CD4-positive, alpha-beta T cell treated with Interleukin-6 at 100 ng/mL for 8 hours (primary cell): ENCODE results near the gene REXO1.

Source experiments
- DNase-seq: peaks from one replicate; pipeline ENCODE4 v3.0.0-alpha.2; 2020; ENCODE audit warnings: mixed read lengths, low spot score

Gene REXO1

DNA sequence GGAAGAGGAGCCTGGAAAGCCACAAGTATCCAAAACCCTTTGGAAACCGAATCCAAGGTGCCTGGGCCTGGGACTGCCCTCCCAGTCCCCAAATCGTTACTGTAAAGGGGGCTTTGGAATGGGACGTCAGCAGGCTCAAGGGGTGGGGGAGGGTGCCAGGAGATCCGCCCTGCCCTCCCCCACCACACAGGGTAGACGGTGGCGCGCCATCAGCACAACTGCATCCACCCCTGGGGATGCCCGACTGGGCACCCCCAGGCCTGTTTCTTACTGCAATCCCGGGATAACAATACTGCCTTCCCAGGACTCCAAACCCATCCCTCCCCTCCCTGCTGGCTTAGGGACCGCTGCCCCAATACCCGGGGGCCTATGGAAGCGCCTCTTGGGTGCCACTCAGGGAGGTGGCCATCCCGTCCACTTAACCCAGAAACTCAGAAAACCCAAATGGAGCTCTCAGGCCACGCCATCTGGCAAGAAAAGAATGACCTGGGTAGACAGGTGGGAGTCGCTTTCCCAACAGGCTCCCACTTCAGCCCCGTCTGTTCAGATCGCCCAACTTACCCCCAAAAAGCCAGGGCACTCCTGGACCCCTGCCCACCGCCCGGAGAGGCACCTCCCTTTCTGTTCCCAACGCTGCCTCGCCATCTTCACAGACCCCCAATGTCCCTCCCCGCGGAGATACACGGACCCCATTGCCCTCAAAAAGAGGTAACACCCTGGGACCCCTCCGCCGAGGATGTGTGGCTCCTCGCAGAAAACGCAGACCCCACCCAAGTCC is 12.7 kb upstream of the REXO1 start:
- DNase-seq, result no peak

DNA sequence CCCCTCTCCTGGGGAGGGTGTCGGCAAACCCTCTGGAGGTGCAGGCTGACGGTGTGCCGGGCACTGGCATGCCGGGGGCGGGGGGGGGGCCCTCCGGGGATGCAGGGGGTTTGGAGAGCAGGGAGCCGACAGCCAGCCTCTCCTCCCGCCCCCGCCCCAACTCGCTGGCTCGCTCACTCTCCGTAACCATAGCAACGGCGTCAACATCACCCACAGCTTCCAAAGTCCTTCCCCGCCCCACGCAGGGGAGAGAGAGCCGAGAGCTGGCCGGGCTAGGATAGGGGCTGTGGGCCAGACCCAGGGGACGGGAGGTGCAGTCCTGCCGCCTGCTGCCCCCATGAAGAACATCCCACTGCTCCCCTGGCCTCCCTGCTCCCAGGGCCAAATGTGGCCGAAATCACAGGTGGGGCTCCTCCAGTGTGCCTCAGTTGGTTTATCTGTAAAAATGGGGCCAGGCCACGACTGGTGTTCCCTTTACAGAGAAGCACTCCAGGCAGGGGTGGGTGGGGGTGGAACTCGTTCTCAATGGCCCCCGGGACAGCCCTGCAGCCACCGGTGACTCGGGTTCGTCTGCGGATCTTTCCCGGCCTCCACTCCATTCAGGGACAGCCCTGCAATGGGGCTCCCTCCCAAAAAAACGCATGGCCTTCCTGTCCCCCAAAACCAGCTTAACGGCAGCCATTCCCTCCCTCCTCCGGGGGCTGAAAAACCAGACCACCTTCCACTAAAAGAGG is 11.9 kb upstream of the REXO1 start:
- peak; percentile 63 for DNase-seq

DNA sequence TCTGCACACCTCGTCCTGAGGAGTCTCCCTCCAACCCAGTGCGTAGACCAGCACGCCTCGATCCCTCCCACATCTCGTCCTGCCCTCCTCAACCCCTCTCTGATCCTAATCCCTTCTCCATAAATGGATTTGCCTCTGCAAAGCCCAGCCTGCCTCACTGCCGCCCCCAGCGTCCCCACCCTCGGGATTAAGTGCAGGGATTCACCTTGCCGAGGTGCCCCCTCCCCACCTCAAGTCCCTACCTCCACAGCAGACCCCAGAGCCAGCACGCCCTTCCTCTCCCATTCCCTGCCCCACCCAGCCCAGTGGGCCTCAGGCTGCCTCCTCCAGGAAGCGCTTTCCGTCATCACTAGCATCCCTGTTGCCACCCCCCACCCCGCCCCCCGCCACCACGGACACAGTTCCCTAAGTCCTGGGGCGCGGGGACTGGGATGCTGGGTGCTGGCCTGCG is 11.1 kb upstream of the REXO1 start:
- DNase-seq, result no peak

DNA sequence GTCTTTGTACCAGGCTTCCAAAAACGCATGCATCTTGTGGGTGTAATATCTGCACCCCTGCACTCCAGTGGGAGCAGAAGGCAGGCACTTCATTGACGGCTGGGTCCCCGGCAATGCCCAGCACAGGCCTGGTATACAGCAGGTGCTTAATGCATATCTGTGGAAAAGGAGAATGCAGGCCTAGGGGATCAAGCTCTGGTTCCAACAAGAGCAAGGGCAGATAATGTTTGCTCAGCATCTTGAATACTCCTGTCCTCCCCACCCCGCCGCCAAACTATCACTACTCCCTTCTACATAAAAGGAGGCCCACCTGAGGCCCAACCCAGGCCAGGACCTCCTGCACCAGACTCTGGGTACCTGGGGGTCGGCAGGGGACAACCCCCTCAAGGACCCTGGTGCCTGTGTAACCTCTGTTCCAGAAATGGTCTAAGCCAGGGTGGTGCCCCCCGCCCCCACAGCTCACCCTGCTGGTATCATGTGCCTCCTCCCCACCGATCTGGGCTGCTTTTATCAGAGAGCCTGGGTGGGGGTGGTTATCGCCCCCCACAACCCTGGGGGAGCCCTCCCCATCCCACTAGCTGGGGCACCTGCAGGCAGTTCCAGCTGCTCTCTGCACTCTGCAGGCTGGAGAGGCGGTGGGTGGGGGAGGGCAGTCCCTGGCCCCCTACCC is 10.3 kb upstream of the REXO1 start:
- no peak for DNase-seq

DNA sequence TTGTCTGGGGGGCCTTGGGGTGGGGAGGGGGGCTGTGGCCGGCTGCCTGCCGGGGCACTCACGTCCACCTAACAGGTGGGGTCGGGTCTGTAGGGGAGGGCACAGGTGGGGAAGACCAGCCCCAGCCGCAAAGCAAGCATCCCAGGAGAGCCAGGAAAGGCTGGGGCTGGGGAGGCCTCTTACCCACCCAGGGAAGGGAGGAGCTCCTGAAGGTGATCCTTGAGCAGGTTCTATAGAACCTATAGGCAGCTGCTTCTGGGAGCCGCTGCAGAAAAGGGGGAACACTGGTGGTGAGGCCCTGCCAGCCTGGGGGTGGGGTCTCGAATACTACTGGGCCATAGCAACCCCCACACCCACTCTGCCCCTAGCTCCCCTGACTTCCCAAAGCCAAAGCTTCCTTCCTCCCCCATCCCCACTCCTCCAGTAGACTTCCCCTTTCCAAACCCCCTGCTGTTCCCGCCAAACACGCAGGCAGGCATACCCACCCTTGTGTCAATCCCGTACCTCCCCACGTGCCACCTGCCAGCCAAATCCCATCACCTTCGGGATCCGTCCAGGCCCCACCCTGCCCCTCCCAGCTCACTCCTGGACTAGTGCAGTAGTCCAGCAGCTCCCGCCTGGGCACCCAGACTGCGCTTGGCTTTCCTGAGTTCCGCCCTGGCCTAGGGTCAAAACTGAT is 9.5 kb upstream of the REXO1 start:
- no peak for DNase-seq

DNA sequence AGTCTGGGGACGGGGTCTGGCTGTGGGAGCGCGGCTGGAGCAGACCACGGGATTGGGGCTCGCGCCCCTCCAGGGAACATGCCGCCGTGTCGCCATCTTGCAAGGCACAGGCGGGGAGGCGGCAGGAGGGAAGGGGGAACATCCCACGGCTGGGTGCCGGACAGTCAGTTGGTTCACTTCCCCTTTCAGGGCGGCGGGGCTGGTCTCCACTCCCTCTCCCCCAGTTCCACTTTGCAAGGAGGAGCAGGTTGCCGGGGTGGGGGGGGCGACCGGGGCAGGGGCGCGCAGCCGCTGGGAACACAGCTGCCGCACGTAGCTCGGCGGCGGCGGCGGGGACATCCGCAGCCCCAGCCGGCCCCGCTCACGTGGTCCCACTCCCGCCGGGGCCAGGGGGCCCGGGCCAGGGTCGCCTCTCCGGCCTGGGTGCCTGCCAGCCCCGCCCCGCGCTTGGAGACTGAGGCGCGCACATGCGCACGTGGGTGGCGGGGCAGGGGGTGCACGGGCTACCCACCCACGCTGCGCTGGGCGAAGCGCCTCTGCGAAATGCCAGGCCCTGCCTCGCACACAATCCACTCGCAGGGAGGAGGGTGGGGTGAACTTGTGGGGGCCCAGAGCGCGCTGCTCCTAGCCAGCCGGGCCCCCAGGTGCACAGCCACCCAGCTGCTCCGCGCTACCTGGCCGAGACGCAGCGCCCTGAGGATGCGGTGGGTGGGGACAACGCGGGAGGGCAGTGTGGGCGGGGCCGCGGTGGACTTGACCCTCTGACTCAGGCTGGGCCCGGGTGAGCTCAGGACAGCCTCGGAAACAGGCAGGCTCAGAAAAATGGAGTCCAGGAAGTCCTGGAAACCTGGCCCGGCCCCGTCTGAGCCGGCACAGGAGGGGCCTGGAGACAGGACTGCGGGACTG is 8.7 kb upstream of the REXO1 start:
- DNase-seq, result no peak

DNA sequence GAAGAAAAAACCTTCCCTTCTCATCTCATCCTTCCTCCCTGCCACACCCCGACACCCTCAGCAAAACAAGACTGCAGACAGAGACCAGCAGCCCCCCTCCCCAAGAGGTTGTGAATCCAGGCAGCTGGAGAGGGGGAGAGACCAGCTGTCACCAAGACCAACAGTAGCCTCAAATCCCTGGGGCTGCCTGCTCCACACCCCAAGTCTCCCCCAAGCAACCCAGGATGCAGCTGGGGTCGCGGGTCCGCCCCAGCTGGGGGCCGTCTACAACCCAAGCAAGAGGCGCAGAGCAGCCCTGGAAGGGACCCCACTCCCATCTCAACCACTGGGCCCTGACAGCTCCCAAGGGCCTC is 8.0 kb upstream of the REXO1 start:
- no peak for DNase-seq

DNA sequence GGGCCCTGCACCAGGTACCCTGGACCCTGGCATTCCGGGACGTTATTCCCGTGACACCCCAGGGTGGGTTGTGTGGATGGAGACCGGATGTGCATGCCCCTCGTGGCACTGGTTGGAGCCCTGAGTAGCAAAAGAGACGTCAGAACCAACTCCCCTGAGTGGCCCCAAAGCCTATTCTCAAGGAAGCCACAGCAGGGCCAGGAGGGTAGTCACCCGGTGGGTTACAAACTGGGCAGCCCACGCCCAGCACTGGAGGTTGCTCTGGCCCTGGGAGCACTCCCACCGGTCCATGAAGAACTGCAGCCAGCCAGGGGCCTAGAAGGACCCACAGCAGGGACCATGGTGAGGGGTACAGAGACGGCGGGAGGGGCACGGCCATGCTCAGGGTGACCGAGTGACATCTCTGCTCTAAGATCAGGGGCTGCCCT is 7.6 kb upstream of the REXO1 start:
- DNase-seq, result peak; percentile 36

DNA sequence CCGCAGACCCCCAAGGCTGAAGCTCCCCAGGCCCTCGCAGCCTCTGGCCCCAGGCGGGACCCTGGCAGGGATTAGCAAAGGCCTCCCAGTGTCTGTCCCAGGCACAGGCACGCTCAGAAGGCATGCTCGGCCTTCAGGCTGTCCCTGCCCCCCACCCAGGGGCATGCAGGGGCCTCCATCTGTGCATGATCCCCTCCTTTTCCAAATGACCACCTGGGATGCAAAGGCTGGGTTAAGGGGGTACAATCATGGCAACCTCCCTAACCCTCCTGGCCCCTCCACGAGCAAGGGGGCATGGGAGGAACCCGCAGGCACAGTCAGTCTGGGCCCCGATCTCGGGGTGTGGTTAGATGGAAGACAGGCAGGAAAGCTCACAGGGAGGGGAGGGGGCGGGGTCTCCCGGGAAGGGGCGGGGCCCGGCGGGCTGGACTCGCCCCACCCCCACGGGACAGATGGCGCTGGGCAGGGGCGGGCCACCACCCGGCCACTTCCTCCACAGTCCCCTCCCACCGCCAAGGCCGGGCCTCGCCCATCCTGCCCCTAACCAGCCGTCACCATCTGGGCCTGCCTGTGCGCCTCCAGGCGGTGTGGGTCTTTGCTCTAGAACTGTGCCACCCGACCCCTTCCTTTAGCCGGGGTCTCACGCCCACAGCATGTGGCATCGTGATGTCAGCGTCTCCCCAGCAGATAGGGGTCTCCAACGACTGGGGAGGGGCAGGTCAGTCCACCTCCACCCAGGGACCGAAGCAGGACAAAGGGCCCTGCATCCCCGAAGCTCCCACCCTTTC is 7.0 kb upstream of the REXO1 start:
- peak; percentile 94 for DNase-seq

DNA sequence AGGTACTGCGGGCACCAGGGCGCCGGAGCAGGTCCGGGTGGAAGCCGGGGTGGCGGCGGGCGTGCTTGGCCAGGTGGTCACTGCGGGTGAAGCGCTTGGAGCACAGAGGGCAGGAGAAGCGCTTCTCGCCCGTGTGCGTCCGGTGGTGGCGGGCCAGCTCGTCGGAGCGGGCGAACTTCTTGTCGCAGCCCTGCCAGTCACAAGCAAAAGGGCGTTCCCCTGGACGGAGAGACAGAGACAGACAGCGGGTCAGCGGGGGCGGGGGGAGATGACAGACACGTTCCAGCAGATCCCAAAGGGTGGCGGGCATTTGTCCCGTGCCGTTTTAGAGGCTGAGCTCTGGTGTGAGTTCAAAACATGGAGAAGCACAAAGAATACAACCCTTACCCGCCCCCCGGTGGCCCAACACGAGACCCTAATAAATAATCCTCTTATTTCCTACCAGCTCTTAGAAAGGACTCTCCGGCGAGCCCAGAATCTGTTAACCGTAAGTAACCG is 6.3 kb upstream of the REXO1 start:
- no peak for DNase-seq

DNA sequence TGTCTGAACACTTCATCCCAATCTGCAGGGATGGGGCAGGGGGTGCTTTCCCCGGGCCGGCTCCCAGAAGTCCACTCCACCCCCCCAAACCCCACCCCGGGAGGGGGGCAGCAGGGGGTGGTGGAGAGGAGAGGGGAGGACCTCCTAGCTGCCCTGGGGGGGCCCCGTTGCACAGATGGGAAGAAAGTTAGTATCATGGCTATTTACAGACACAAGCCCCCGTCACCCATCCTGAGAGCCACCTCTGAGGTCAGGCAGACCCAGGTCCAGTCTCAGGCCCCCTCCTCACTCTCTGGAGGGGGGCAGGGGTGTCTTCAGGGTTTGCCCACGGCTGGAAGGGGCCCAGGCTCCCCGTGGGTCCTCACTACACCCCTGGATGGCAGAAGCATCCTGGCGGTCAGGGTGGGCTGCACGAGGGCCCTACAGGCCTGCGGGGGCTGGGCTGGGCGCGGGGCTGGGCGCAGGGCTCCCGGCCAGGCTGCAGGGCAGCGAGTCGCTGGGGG is 5.8 kb upstream of the REXO1 start:
- no peak for DNase-seq

DNA sequence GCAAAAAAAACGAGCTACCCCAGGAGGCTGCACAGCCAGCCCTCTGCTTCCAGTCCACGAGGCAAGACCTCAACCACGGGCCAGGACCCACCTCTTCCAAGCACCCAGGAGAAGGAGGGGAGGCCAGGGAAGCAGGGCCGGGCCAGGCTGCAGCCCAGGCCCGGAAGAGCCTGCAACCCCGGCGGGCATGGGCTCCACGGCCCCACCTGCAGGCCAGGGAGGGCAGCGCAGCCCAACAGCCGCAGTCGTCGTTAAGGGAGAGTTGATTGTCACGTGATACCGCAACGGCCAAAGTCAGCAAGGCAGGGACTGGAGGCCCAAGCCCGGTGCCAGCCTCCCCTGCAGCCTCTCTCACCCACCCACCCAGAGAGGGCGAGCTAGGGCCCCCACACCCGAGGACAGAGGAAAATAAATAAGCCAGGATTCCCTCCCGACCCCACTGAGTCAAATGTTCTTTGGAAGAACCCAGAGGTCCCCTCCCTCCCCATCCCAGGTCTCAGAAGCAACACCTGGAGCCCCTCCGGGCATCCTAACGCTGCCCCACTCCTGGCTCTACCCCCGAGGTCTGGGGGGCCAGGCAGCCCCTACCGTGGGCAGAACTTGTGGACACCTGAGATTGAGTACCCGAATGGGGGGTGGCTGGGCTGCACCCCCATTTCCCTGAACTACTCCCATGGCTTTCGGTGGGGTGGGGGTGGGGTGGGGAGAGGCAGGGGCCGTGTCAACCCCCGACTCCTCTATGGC is 5.2 kb upstream of the REXO1 start:
- peak; percentile 72 for DNase-seq

DNA sequence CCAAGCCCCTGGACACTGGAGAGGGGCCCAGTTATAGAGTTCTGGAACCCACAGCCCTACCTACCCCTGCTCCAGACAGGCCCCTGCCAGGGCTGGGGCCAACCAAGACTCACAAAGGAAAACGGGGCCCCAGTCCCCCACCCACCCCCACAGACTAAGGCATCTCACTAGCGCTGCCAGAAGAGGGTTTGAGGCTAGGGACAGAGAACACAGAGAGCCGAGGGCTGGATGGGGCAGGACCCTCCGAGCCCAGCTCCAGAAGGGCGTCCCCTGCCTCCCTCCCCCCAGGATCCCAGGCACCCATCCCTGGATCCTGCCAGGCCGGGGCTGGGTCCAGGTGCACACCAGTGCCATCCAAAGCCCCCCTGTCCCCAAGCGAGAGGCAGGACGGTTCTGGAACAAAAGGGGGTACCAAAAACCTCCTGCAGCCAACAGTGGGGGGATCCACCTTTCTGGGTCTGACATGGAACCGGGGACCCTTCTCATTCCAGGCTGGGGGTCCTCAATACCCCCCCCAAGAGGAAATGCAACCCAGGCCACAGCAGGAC is 4.4 kb upstream of the REXO1 start:
- no peak for DNase-seq

DNA sequence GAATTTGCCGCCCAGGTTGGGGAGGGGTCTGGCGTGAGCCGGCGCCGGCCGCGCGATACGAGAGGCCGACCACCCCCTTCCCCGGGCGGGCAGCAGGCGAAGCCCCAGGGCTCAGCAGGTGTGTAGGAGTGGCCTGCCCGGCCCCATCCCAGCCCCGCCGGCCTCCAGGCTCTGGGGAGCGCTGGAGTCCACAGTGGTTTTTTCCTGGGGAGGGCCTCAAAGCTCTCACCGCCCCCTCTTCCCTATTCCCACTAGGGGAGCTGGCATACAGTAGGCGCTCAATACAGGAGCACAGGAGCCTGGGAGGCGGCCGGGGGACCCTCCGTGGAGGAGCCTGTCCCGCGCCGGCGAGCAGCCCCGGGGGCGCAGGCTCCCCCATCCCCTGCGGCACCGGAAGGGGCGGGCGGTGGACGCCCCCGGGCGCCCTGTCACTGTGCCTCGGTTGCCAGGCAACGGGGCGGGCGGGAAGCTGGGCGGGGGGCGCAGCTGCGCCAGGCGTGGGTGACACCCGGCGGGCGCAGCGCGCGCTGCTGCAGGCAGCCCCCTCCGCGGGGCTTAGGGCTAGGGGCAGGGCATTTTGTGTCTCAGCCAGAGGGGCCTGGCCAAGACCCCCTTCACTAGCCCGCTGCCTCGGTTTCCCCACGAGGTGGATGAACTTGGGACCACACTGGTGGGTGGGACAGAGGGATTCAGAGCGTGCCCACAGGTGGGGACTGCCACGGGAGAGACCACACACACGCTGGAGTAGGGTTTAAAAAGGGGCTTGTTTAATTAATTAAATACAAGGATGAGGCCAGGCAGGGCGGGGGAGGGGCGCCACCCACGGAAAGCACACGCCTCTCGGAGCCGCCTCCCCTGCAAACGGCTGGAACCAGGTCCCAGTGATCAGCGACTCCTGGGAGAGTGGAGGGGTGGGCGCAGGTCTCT is 3.6 kb upstream of the REXO1 start:
- DNase-seq, result peak; percentile 68

DNA sequence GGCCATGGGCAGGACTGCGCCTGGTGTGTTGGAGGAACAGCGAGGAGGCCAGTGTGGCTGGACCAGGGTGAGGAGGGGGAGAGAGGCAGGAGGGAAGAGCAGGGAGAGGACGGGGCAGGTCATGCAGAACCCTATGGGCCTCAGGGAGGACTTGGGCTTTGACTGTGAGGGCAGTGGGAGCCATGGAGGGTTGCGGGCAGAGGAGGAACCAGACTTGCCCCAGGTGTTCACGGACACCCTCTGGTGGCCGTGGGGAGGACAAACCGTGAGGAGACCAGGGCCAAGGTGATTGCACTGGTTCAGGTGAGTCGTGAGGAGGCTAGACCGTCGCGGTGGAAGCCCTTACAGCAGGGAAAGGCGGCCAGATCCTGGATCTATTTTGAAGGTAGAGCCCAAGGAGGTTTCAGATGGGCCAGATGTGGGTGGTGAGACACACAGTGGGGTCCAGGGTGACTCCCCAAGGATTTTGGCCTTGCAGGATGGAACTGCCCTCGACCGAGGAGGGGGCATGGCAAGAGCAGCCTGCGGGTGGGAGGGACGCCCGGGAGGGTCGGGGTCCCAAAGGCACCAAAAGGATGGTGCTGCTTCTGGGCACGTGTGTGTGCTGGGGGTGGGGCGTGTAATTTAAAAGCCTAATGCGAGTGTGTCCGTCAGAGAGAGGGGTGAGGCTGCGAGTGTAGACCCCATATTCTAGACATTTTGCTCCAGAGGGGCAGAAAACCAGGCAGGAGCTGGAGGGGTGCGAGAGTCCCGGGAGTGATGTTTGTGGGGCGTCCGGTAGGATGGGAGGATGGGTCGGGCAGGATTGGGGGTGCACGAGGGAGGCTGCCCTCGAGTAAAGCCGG is 2.7 kb upstream of the REXO1 start:
- no peak for DNase-seq

DNA sequence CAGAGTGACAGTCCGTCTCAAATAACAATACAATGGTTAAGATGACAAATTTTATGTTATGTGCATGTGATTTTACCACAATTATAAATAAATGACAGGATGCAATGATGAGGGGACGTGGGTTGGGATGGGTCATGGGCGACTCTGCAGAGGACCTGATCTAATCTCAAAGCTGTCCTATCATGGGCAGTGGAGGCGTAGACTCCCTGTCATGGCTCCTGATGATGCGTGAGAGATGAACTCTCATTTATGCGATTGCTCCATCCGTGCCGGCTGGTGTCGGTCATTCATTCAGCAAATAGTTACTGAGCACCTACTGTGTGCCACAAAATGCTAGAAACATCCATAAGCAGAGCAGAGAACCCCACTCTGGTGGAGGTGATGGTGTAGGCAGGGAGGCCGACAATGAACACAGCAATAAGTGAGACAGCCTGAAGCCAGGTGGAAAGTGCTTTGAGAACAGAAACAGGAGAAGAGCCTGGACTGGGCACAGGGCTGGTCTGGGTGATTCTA is 1.7 kb upstream of the REXO1 start:
- DNase-seq, result no peak

DNA sequence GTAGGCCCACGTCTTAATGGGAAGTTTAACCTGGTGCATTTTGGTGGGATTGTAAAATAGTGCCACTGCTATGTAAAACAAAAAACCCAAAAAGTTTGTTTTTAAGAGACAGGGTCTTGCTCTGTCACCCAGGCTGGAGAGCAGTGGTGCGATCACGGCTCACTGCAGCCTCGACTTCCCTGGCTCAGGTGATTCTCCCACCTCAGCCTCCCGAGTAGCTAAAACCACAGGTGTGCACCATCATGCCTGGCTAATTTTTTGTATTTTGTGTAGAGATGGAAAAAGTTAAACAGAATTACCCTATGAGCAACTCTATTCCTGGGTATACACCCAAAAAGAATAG is 820 bp upstream of the REXO1 start:
- DNase-seq, result no peak
